OCI-LY1 (cell line): ENCODE data around the gene SEMA6C.
"Not testable (repeated sequence)": the region's sequence is repeated elsewhere in the genome, so short reads cannot be mapped to it uniquely, and the experiment has no call there.

Experiments
- H2AFZ ChIP-seq: fragments of 200-600 bp; sonication (generic), shearing (Covaris generic); 2 replicates; pipeline ENCODE4 v1.6.0; 2014; ENCODE audit warnings: antibody characterized with exemption, mild to moderate bottlenecking, low read length
- H3F3A ChIP-seq: fragments of 200-600 bp; sonication (generic), shearing (Covaris generic); 2 replicates; pipeline ENCODE4 v1.6.0; 2014; ENCODE audit warnings: mild to moderate bottlenecking, antibody characterized with exemption, low read length, moderate library complexity; ENCODE audit not compliant: insufficient read depth
- H3K27ac ChIP-seq: fragments of 200-600 bp; sonication (generic); 2 replicates; pipeline ENCODE4 v1.5.1; 2014; ENCODE audit warnings: low read length, mixed run types, mild to moderate bottlenecking, low read depth; ENCODE audit not compliant: poor library complexity, severe bottlenecking
- H3K27me3 ChIP-seq: fragments of 200-600 bp; sonication (generic); 2 replicates; pipeline ENCODE4 v1.6.0; 2014; ENCODE audit warnings: antibody characterized with exemption, mild to moderate bottlenecking, low read length, moderate library complexity; ENCODE audit not compliant: insufficient read depth
- H3K36me3 ChIP-seq: fragments of 200-600 bp; sonication (generic); 2 replicates; pipeline ENCODE4 v1.6.1; 2014; ENCODE audit warnings: mild to moderate bottlenecking, antibody characterized with exemption, low read length, moderate library complexity, mixed read lengths; ENCODE audit not compliant: insufficient read depth
- H3K4me1 ChIP-seq: fragments of 200-600 bp; sonication (generic); 2 replicates; pipeline ENCODE4 v1.5.1; 2014; ENCODE audit warnings: mild to moderate bottlenecking, low read length, moderate library complexity; ENCODE audit not compliant: insufficient read depth, severe bottlenecking
- H3K4me2 ChIP-seq: fragments of 200-600 bp; sonication (generic), shearing (Covaris generic); 2 replicates; pipeline ENCODE4 v1.6.1; 2014; ENCODE audit warnings: low read length
- H3K4me3 ChIP-seq: fragments of 200-600 bp; sonication (generic); 2 replicates; pipeline ENCODE4 v1.5.1; 2014; ENCODE audit warnings: low read length, low read depth, mild to moderate bottlenecking, mixed read lengths; ENCODE audit not compliant: poor library complexity, severe bottlenecking
- H3K79me2 ChIP-seq: fragments of 200-600 bp; shearing (Covaris generic); 2 replicates; pipeline ENCODE4 v1.6.1; 2016; ENCODE audit warnings: mixed run types, low read length, mixed read lengths; ENCODE audit not compliant: insufficient read depth
- H3K9ac ChIP-seq: fragments of 200-600 bp; sonication (generic), shearing (Covaris generic); 2 replicates; pipeline ENCODE4 v1.6.1; 2014; ENCODE audit warnings: mild to moderate bottlenecking, low read length, mixed read lengths
- H3K9me2 ChIP-seq: fragments of 200-600 bp; sonication (generic), shearing (Covaris generic); 2 replicates; pipeline ENCODE4 v1.6.1; 2014; ENCODE audit warnings: low read depth, mild to moderate bottlenecking, low read length, mixed read lengths
- H3K9me3 ChIP-seq: fragments of 200-600 bp; shearing (Covaris generic); 2 replicates; pipeline ENCODE4 v1.6.1; 2014; ENCODE audit warnings: low read length, mixed read lengths
- H4K20me1 ChIP-seq: fragments of 200-600 bp; sonication (generic), shearing (Covaris generic); 2 replicates; pipeline ENCODE4 v1.6.0; 2016; ENCODE audit warnings: mild to moderate bottlenecking, low read length; ENCODE audit not compliant: insufficient read depth
- EZH2 ChIP-seq: fragments of 200-600 bp; sonication (generic), shearing (Covaris generic); IDR thresholded peaks from 2 replicates; pipeline ENCODE4 v1.8.0; 2017; ENCODE audit warnings: borderline replicate concordance, mixed run types, mild to moderate bottlenecking, antibody characterized with exemption, low read length, moderate library complexity, mixed read lengths
- TF ChIP-seq, protein P1 (sequence below): fragments of 200-600 bp; sonication (generic), shearing (Covaris generic); IDR thresholded peaks from 2 replicates; pipeline ENCODE4 v1.5.1; 2017; ENCODE audit warnings: mild to moderate bottlenecking, antibody characterized with exemption, low read length, moderate library complexity, mixed read lengths

SEMA6C gene

DNA sequence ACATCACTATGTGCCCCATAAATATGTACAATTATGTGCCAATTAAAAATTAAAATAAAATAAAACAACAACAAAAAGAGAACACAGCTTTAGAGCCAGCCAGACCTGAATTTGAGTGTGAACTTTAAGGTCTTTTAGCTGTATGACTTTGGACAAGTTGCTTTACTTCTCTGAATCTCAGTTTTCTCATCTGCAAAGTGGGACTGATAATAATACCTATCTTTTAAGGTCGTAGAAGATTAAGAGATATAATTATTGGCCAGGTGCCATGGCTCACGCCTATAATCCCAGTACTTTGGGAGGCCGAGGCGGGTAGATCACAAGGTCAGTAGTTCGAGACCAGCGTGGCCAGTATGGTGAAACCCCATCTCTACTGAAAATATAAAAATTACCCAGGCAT, 46.9 kb upstream of the SEMA6C start:
- no peaks in the 10 kb centered on the region for H3K9me3 ChIP-seq
- H3K9me2 ChIP-seq: no peaks in the 10 kb centered on the region
- no peak overlapping the region for H3K4me2 ChIP-seq
- no peak overlapping the region for H3K27ac ChIP-seq
- H3K79me2 ChIP-seq: peaks cover 7% of the 10 kb centered on the region
- H3F3A ChIP-seq: peaks cover 8% of the 10 kb centered on the region; the same call in 1 of the 2 replicates
- H3K27me3 ChIP-seq: no peaks in the 10 kb centered on the region; the same call in 1 of the 2 replicates
- TF ChIP-seq, protein P1, sequence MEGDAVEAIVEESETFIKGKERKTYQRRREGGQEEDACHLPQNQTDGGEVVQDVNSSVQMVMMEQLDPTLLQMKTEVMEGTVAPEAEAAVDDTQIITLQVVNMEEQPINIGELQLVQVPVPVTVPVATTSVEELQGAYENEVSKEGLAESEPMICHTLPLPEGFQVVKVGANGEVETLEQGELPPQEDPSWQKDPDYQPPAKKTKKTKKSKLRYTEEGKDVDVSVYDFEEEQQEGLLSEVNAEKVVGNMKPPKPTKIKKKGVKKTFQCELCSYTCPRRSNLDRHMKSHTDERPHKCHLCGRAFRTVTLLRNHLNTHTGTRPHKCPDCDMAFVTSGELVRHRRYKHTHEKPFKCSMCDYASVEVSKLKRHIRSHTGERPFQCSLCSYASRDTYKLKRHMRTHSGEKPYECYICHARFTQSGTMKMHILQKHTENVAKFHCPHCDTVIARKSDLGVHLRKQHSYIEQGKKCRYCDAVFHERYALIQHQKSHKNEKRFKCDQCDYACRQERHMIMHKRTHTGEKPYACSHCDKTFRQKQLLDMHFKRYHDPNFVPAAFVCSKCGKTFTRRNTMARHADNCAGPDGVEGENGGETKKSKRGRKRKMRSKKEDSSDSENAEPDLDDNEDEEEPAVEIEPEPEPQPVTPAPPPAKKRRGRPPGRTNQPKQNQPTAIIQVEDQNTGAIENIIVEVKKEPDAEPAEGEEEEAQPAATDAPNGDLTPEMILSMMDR: no peak
- no peak for TF ChIP-seq EZH2
- H3K36me3 ChIP-seq: no peaks in the 10 kb centered on the region
- no peak overlapping the region for H3K4me3 ChIP-seq
- no peak overlapping the region for H2AFZ ChIP-seq
- H3K9ac ChIP-seq: no peak overlapping the region
- no peaks in the 10 kb centered on the region for H4K20me1 ChIP-seq
- H3K4me1 ChIP-seq: peaks cover 35% of the 10 kb centered on the region

DNA sequence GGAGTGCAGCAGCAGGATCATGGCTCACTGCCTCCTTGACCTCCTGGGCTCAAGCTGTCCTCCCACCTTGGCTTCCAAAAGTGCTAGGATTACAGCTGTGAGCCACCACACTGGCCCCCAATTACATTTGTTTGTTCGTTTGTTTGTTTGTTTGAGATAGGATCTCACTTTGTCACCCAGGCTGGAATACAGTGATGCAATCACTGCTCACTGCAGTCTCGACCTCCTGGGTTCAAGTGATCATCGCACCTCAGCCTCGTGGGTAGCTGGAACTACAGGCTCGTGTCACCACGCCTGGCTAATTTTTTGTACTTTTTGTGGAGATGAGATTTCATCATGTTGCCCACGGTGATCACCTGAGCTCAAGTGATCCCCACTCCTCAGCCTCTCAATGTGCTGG, 45.6 kb upstream of the SEMA6C start:
- no peaks in the 10 kb centered on the region for H3K9me2 ChIP-seq
- H3K79me2 ChIP-seq: peaks cover 7% of the 10 kb centered on the region
- H3K4me2 ChIP-seq: no peak overlapping the region
- H3K9me3 ChIP-seq: no peaks in the 10 kb centered on the region
- no peak overlapping the region for H2AFZ ChIP-seq
- H3K9ac ChIP-seq: no peak overlapping the region
- TF ChIP-seq EZH2: no peak
- TF ChIP-seq, protein P1: no peak
- no peak overlapping the region for H3K4me3 ChIP-seq
- H3K36me3 ChIP-seq: no peaks in the 10 kb centered on the region
- no peak overlapping the region for H3K27ac ChIP-seq
- no peaks in the 10 kb centered on the region for H4K20me1 ChIP-seq
- H3F3A ChIP-seq: peaks cover 8% of the 10 kb centered on the region; the same call in 1 of the 2 replicates
- no peaks in the 10 kb centered on the region; the same call in 1 of the 2 replicates for H3K27me3 ChIP-seq
- peaks cover 30% of the 10 kb centered on the region for H3K4me1 ChIP-seq

DNA sequence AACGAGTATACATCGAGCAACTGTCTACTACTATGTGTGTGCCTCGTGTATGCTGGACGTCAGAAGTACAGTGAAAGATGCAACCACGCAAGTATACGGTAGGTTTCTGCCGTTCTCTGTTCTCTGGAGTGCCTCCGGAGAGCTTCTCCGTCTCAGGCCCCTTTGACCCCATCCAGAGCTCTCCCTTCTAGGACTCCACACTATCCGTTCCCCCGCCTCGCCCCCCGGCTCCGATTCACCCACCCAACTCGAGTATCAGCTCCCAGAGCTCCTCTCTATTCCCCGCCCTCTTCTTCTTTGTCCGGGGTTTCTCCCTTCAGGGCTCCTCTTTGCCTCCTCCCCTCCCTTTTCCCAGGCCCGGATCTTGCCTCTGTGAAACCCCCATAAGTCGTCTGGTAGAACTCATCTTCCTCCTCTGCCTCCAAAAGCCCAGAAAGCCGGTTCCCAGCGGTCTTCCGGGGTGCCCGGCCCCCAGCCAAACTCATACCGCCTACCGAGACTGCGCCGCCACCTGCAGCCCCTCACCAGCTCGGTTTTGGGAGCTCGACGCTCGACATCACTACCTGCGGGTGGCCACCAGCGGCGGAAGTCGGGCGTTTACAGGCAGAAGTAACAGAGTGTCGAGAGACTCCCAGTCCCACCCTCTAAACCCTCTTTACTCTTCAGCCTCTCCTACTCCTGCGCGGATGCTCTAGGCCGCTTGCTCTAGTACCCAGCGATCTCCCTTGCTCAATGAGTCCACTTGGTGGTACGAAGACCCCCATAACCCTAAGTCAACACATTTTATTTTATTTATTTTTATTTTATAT, 43.4 kb upstream of the SEMA6C start, which contains the start of gene VPS72:
Gene VPS72 (minus strand): TSS at position 561 of the 809 bp plus-strand sequence. CDS start 76 bp downstream, at position 485.
- TF ChIP-seq, protein P1: no peak
- no peak for TF ChIP-seq EZH2
- H3K27me3 ChIP-seq: no peaks in the 10 kb centered on the region; the same call in 1 of the 2 replicates
- H2AFZ ChIP-seq: no peak within 1 kb of the TSS
- peaks cover 8% of the 10 kb centered on the region; the same call in 1 of the 2 replicates for H3F3A ChIP-seq
- H3K79me2 ChIP-seq: peaks cover 7% of the 10 kb centered on the region
- no peaks in the 10 kb centered on the region for H3K9me3 ChIP-seq
- no peaks in the 10 kb centered on the region for H4K20me1 ChIP-seq
- peak within 1 kb of the TSS; percentile 87 for H3K4me2 ChIP-seq
- H3K9me2 ChIP-seq: no peaks in the 10 kb centered on the region
- H3K4me3 ChIP-seq: peak within 1 kb of the TSS; percentile 90
- H3K27ac ChIP-seq: peak within 1 kb of the TSS; percentile 52
- peaks cover 16% of the 10 kb centered on the region for H3K4me1 ChIP-seq
- peak within 1 kb of the TSS; percentile 90 for H3K9ac ChIP-seq
- H3K36me3 ChIP-seq: peaks cover 12% of the 10 kb centered on the region

DNA sequence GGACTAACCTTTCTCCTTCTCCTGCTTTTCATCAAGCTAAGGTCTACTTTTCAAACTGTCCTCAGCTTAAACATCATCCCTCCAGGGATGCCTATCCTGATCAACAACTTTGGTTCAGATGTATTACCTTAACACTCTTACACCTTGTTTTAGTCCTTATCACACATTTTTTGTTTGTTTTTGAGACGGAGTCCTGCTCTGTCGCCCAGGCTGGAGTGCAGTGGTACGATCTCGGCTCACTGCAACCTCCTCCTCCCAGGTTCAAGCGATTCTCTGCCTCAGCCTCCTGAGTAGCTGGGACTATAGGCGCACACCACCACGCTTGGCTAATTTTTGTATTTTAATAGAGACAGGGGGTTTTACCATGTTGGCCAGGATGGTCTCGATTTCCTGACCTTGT, 42.2 kb upstream of the SEMA6C start:
- not testable (repeated sequence) for H3F3A ChIP-seq, H3K9me2 ChIP-seq, H3K79me2 ChIP-seq, H2AFZ ChIP-seq, H3K27ac ChIP-seq, H3K9me3 ChIP-seq, H4K20me1 ChIP-seq, H3K27me3 ChIP-seq
- H3K4me1 ChIP-seq: peaks cover 16% of the 10 kb centered on the region
- H3K36me3 ChIP-seq: peaks cover 21% of the 10 kb centered on the region
- H3K4me3 ChIP-seq: peak overlapping the region; percentile 90
- H3K9ac ChIP-seq: peak overlapping the region; percentile 90
- H3K4me2 ChIP-seq: peak overlapping the region; percentile 87
